Stimulated activated CD8-positive, alpha-beta memory T cell treated with anti-CD3 and anti-CD28 coated beads, Interleukin-15, amount 100 ng/mL, for 4 hours (primary cell): ENCODE results near the gene TTI1.
"Not testable (repeated sequence)": the region's sequence is repeated elsewhere in the genome, so short reads cannot be mapped to it uniquely, and the experiment has no call there.

Experiments used
- DNase-seq, 2 donors: peaks; one replicate each; pipeline ENCODE4 v3.0.0-alpha.2; 2020; ENCODE audit warnings: low read depth in 2 of 2

TTI1 gene

GRCh38 chr20:37968841-37969401 lies 64.3 kb downstream of the TTI1 start:
- DNase-seq = no peak

DNA sequence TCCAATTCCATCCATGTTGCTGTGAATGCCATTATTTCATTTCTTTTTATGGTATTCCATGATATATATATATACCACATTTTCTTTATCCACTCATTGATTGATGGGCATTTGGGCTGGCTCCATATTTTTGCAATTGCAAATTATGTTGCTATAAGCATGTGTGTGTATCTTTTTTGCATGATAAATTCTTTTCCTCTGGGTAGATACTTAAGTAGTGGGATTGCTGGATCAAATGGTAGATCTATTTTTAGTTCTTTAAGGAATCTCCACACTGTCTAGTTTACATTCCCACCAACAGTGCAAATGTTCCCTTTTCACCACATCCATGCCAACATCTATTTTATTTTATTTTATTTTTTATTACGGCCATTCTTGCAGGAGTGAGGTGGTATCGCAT lies 69.8 kb downstream of the TTI1 start:
- DNase-seq = not testable (repeated sequence)

- DNase-seq = no peak
These were observed 72.2 kb downstream of the TTI1 start for GRCh38 chr20:37961066-37961465.

GRCh38 chr20:37958856-37959520 lies 74.3 kb downstream of the TTI1 start:
- no peak for DNase-seq

DNA sequence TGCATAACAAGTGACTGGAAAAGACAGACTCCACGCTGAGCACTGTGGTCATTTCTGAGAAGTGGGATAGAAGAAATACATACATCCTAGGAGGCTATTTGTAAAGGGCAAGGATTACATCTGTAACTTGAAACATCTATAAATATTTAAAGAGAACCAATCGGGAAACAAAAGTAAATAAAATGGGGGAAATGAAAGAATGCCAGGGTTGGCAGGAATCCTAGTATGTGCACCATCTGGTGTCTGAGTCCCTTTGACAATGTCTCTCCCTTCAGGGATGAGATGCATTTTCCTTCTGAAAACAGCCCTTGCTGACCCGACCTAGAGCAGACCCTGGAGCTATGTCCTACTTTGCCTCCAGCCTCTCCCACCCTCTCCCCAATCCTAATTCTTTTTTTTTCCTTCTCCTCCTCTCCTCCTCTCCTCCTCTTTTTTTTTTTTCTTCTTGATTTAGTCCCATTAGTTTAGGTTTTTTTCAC lies 77.1 kb downstream of the TTI1 start:
- DNase-seq = no peak

DNA sequence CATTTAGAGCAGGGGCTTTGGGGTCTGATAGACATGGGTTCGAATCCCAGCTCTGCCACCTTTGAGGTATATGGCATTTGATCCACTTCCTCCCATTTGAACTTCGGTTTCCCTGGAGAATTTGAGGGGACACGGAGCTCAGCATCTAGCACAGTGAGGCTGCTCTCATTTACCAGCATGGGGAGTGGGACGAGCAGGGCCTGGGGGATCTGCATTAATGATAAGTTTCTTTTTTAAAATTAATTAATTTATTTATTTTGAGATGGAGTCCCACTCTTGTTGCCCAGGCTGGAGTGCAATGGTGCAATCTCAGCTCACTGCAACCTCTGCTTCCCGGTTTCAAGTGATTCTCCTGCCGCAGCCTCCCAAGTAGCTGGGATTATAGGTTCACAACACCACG lies 77.7 kb downstream of the TTI1 start:
- DNase-seq = no peak

GRCh38 chr20:37954626-37955025 lies 78.6 kb downstream of the TTI1 start:
- DNase-seq = no peak

- DNase-seq = no peak
These were observed 79.1 kb downstream of the TTI1 start for GRCh38 chr20:37954190-37954589.

- DNase-seq = no peak
These were observed 84.3 kb downstream of the TTI1 start for GRCh38 chr20:37948956-37949355.

- no peak for DNase-seq
These were observed 85.3 kb downstream of the TTI1 start for GRCh38 chr20:37947943-37948342.

- no peak for DNase-seq
These were observed 86.3 kb downstream of the TTI1 start for GRCh38 chr20:37946946-37947345.

- DNase-seq = no peak
These were observed 88.1 kb downstream of the TTI1 start for GRCh38 chr20:37945091-37945547.

- DNase-seq = no peak
These were observed 88.7 kb downstream of the TTI1 start for GRCh38 chr20:37944456-37944981.

DNA sequence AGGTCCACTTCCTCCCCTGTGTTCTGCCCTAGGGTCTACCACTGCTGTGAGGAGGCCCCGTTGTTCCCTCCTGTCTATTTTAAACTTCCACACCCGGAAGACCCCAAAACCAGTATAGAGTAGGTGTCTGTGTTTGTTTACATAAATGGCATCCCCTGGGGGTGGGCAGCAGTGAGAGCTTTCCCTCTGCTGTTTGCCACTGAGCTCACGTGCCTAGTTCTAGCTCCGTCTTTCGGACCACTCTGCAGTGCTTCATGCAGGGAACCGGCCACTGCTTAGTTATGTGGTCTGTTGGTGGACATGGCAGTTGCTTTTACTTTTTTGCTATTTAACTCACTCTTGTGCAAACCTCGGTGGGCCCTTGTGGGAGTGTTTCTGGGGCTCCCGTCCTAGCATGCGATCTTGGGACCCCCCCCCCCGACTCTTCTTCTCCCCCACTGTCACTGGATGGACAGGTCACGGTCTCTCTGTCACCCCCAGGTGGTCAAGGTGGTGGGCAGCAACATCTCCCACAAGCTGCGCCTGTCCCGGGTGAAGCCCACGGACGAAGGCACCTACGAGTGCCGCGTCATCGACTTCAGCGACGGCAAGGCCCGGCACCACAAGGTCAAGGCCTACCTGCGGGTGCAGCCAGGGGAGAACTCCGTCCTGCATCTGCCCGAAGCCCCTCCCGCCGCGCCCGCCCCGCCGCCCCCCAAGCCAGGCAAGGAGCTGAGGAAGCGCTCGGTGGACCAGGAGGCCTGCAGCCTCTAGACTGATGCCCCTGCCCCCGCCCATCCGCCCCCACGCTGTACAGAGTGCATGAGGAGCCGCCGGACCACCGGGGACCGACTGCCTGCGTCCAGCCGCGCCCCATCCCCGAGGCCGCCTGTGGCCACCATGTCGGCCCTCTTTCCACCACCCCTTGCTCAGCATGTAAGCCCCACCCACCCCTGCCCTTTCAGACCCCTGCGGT lies 89.5 kb downstream of the TTI1 start:
- DNase-seq = no peak

GRCh38 chr20:37943033-37943432 lies 90.2 kb downstream of the TTI1 start:
- DNase-seq = no peak

GRCh38 chr20:37941992-37942391 lies 91.3 kb downstream of the TTI1 start:
- no peak for DNase-seq

GRCh38 chr20:37941332-37941731 lies 91.9 kb downstream of the TTI1 start:
- DNase-seq = no peak

DNA sequence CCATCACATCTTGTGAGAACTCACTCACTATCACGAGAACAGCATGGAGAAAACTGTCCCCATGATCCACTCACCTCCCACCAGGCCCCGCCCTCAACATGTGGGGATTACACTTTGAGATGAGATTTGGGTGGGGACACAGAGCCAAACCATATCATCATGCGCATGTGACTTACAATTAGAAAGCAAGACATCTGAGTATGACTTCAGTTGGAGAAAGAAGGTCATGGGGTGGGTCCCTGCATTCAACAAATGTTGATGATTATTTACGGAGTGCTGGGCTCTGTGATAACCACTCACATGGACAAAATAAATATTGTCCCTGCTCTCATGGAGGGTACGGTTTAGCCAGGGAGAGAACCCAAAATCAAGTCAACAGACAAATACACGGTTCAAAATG lies 92.4 kb downstream of the TTI1 start:
- DNase-seq = no peak

DNA sequence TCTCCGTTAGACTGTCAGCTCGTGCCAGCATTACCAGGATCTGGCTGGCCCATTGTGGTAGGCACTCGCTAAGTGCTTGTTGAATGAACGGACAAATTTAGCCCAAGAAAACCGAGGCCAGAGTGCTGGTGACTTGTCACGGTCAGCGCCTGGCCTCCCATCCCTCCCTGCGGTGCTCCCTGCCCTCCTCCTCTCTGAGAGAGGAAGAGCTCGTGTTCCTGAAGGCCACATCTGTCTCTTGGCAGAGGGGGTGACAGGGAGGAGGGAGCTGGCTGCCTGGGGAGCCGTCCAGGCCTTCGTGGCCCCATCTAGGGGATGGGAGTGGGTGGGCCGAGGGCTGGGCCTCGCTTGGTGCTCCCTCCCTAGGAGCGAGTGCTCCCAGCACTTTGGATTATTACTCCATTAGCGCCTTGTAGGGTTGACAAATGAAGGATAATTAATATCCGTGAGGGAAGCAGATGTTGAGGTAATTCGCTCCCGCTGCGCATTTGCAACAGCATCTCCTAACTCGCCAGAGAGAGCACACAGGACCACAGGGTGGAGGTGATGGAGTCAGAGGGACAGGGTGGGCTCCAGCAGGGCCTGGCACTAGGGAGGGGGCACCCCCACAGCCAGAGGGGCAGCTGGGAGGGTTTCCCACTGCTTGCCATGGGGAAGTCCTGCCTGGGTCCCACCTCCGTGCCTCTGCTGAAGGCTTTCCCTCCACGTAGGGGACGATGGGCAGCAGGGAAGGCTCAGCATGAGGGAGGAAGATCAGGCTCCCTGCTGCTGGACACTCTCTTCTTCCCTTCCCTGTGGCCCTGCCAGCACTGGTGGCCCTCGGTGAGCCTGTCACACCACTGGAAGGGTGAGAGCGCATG lies 93.3 kb downstream of the TTI1 start:
- DNase-seq = no peak

DNA sequence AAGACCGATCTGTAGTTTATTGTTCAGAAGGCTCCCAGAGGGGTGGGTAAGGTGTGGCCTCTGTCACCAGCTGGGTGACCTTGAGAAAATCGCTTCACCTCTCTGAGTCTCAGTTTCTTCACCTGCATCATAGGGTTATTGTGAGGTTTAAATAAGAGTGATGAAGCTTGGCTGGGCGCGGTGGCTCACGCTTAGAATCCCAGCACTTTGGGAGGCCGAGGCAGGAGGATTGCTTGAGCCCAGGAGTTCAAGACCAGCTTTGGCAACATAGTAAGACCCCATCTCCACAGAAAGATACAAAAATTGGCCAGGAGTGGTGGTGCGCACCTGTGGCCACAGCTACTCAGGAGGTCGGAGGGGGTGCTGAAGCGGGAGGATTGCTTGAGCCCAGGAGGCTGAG lies 94.3 kb downstream of the TTI1 start:
- no peak for DNase-seq

GRCh38 chr20:37938181-37938750 lies 95.0 kb downstream of the TTI1 start:
- no peak for DNase-seq
